ENCODE measurements around the gene OAT.
"Not testable (repeated sequence)": the region's sequence is repeated elsewhere in the genome, so short reads cannot be mapped to it uniquely, and the experiment has no call there.

The OAT gene

DNA sequence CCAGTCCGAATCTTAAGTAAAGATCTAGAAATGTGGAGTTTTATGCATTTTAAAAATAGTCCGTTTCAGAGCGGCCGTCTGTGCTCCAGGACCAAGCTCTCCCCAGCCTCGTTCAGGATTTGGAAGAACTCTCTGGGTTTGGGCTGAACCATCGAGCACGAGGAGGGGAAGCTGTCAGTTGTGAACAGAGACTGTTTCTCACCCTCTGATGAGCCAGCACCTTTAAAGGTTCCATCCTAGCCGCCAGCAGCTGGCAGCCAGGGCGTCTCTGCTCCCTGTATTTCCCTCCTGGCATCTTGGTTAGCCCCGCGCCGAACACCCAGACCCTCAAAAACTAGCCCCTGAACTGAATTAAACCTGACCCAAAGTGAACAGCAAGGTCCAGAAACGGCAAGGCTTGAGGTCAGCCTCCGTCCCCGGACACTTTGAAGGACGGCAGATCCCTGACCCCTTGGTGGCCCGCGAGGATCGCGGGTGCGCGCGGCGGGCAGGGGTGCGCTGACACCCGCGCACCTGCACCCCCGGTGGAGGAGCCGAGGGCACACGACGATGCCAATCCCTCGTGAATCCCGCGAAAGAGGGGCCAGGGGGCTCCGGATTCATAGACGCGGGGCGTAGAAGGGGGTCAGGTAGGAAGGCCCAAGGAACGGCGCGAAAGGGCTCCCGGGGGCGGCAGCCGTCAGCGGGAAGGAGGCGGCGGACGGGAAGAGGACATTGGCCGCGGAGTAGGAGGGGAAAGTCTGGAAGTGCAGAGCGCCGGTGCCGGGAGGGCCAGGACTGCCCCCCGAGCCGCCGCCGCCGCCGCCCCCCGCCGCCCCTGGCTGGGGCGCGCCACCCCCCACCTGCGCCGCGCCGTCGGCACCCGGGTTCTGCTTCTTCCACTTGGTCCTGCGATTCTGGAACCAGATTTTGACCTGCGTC is 28.4 kb upstream of the OAT start:
- DNase-seq: no peak

- DNase-seq: not testable (repeated sequence)
These were observed 23.0 kb upstream of the OAT start for GRCh38 chr10:124441694-124442093.

DNA sequence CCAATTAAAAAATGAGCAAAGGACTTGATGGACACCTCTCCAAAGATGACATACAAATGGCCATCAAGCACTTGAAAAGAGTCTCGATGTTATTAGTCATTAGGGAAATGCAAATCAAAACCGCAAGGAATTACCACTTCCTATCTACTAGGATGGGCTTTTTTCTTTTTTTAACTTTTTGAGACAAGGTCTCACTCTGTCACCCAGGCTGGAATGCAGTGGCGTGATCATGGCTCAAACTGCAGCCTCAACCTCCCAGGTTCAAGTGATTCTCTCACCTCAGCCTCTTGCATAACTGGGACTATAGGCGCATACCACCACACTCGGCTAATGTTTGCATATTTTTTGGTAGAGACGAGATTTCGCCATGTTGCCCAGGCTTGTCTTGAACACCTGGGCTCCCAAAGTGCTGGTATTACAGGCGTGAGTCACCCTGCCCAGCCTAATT is 17.5 kb upstream of the OAT start:
- DNase-seq: no peak

- not testable (repeated sequence) for DNase-seq
These were observed 17.0 kb upstream of the OAT start for GRCh38 chr10:124435683-124436082.

DNA sequence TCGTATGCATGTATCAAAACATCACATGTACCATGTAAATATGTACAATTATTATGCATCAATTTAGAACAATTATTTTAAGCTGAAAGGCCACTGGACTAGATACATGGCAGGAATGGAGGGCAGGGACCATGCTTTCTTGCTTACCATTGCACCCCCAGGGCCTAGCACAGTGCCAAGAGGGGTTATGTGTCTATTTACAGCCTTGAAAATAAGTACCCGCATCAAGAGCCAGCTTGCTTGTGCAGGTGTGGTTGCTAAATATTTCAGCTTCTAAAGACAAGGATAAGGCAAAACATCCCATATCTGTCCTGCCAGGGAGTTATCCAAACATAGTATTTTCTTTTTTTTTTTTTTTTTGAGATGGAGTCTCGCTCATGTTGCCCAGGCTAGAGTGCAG is 14.7 kb upstream of the OAT start:
- DNase-seq: no peak

DNA sequence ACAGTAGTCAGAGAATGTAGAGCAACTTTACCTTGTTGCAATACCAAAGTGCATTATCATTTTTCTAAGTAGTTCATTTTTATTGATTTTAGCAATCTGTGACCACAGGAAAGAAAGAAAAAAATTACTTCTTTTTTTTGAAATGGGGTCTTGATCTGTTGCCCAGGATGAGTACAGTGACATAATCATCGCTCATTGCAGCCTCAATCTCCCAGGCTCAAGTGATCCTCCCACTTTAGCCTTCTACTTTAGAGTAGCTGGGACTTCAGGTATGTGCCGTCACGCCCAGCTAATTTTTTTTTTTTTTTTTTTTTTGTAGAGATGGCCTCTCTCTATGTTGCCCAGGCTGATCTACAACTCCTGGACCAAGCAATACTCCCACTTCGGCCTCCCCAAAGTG is 11.4 kb upstream of the OAT start:
- no peak for DNase-seq

DNA sequence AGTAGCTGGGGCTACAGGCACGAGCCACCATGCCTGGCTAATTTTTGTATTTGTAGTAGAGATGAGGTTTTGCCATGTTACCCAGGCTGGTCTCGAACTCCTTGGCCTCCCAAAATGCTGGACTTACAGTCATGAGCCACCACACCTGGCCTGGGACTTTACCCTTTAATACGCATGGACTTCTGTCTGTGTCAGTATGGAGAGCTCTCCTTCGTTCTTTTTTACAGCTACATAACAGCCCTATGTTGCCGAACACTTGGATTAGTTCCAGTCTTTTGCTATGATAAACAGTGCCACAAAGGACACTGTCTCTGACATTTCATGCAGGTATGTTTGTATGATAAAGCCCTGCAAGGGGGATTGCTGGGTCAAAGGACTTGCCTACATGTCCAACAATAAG is 10.9 kb upstream of the OAT start:
- DNase-seq: no peak

GRCh38 chr10:124428207-124428777 is 9.6 kb upstream of the OAT start:
- DNase-seq: no peak

DNA sequence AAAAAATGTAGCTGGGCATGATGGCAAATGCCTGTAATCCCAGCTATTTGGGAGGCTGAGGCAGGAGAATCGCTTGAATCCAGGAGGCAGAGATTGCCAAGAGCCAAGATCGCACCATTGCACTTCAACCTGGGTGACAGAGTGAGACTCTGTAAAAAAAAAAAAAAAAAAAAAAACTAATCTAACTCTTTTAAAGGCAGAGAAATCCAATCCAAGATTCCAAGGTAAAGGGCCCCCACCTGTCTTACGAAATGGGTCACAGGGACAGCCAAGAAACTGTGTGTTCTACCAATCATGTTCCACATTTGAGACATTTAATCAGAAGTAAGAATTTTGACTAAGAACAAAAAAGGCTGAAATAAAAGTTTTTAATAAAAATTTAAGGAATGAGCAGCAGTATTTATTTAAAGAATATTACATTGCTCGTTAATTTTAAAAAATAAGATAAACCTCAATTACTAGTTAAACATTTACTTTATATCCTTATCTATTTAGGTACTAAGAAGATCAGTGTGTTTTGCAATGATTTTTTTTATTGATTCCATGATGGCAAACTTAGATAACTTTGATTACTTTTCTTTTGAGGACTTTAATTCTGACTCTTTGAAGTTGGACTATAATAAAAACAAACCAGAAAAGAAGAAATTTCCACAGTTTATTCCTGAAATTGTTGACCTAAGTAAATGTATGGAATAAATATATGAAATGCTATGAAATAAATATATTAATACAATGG is 6.7 kb upstream of the OAT start:
- DNase-seq: no peak

GRCh38 chr10:124423813-124424212 is 5.1 kb upstream of the OAT start:
- no peak for DNase-seq

DNA sequence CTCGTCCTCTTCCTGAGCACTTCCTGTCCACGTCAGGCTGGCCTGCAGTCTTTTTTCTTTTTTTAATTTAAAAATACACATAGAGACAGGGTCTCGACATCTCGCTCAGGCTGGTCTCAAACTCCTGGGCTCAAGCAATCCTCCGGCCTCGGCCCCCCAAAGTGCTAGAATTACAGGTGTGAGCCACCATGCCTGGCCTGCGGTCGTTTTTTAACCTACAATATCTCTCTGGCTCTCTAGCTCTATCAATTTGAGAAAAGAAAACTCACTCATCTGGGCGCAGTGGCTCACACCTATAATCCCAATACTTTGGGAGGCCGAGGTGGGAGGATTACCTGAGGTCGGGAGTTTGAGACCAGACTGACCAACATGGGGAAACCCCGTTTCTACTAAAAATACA is 4.0 kb upstream of the OAT start:
- DNase-seq: no peak

DNA sequence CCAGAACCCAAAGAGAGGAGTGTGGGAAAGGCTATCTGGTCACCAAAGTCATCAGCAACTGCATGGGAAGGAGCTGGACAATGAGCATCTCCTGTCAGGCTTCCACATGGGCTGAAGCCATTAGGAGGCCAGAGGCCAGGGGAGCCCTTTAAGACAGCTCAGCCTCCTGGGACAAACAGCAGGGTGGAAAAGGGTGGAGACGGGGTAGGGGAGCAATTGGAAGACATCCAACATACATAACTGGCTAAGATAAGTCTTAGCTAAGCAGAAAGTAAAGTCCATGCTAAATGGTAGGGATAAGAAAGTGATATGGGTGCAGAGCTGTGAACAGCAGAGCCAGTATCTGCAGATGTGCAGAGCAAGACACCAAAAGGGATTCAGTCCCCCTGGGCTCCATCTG is 1.5 kb upstream of the OAT start:
- no peak for DNase-seq

DNA sequence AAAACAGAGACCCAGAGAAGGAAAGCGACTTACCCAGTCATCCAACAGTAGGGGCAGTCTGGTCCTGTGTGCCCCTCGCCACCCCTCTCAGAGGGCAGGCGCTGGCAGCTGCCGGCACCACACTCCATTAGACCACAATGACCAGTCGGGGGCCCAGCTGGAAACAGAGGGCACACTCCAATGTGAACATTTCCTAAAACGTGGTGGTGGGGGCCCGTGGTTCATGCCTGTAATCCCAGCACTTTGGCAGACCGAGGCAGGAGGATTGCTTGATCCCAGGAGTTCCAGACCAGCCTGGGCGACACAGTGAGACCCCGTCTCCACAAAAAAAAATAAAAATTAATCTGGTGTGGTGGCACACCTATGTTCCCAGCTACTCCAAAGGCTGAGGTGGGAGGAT is 912 bp upstream of the OAT start:
- DNase-seq: no peak

- peak; percentile 81 for DNase-seq
These were observed 613 bp downstream of the OAT start for GRCh38 chr10:124417895-124418725.

DNA sequence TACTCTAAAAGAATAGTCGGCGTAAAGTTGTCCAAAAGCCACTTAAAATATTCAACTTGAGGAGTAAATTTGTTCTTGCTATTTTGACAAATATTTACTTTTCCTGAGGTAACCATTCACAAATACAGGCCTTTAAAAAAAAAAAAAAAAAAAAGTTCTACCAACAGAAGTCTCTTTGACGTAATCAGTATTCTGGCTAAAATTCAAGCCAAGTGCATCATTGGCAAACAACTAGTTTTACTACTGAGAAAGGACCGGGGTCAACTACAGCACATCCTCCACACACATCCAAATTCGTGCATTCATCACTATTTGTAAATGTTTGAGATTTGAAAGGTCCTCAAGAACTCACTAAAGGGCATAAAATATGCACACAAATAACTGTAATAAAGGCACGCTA is 2.0 kb downstream of the OAT start:
- DNase-seq: no peak

- no peak for DNase-seq
These were observed 3.5 kb downstream of the OAT start for GRCh38 chr10:124415210-124415609.

DNA sequence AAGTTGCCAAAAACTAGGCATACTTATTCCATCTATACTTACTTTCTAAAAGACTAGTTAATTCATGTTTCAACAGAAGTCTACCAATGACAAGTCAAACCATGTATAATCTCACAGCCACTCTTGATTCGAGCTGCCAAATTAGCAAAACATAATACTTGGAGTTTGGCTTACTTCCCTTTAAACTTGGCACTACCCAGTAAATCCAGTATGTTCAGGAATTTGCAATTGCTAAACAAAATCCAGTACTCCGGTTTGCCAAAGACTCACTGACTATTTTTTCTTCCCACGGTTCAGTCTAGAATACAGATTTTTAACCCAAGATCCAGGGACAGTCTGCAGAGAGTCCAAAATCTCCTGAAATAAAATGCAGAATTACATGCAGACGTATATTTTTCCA is 4.6 kb downstream of the OAT start:
- DNase-seq: no peak

DNA sequence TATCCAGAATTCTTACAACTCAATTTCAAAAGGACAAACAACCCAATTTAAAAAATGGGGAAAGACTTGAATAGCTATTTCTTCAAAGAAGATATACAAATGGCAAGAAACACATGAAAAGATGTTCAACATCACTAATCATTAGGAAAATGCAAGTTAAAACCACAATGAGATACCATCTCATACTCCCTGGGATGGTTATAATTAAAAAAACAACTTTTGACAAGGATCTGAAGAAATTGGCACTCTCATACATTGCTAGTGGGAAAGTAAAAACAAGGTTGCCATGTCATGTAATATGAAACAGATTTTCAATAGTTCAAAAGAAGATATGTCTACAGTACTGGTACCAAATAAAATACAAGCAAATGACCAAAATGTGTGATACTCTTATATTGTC is 9.0 kb downstream of the OAT start:
- DNase-seq: no peak

- DNase-seq: no peak
These were observed 10.4 kb downstream of the OAT start for GRCh38 chr10:124408357-124408756.

GRCh38 chr10:124407456-124407855 is 11.3 kb downstream of the OAT start:
- DNase-seq: no peak

- peak; percentile 95 for DNase-seq
These were observed 15.2 kb downstream of the OAT start for GRCh38 chr10:124403548-124403947.

GRCh38 chr10:124402273-124402672 is 16.4 kb downstream of the OAT start:
- DNase-seq: no peak

DNA sequence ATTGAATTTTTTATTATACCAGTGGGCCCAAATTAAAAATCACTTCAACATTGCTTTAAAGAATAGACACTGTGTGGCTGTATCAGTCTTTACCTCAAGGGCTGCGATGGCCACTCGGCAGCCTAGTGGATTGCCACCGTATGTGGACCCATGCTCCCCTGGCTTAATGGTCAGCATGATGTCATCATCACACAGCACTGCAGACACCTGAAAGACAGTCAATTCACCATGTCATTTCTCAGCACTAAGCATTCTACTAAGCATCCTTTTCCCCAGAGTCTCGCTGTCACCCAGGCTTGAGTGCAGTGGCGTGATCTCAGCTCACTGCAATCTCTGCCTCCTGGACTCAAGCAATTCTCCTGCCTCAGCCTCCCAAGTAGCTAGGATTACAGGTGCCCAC is 17.1 kb downstream of the OAT start:
- DNase-seq: no peak

Measured in eye (tissue), 1 donor.